ENCODE data around the gene STEAP2.

STEAP2 gene

GRCh38 chr7:90194911-90195809 lies 16.4 kb upstream of the STEAP2 start:
- no peak for DNase-seq

DNA sequence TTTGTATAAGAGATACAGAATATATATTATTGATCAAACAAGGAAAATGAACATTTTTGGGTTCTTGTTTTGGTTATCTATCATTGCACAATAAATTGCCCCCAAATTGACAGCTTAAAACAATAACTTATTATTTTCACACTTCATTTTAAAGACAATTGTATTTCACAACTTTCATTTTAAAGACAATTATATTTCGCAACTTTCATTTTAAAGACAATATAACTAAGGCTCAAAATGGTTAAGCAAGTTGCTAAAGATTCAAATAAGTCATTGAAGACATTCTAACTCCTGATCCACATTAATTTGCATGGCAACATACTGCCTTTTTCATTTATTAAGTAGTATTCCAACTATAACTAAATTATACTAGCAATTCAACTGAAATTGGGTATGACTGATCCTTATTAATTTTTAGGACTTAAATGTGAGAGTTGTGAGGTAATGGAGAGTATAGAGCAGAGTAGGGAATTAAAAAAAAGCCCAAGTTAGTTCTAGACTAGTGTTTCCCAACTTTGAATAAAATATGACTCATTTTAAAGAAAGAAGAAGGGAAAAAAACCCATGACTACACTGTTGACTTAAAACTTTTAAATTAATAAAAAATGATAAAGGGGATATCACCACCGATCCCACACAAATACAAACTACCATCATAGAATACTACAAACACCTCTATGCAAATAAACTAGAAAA lies 9.9 kb upstream of the STEAP2 start:
- no peak for DNase-seq

GRCh38 chr7:90207956-90208355 lies 3.6 kb upstream of the STEAP2 start:
- no peak for DNase-seq

DNA sequence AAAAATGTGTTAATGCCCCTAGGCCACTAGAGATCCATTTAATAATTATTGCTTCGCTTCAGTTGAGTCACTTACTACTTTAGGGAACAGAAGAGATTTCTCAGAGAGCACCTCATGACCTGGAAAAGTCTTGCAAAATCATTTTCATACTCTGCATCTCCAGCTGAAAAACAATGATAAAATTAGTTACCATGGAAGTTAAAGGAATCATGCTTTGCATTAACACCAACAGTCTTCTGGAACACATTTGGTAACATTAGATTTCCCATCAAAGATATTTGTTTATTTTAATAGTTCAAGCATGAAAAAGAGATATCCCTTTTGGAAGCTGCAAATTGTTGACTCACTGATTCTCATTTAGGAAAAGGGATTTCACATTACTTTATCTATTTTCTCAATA lies 1.8 kb upstream of the STEAP2 start:
- peak; percentile 8 for DNase-seq

DNA sequence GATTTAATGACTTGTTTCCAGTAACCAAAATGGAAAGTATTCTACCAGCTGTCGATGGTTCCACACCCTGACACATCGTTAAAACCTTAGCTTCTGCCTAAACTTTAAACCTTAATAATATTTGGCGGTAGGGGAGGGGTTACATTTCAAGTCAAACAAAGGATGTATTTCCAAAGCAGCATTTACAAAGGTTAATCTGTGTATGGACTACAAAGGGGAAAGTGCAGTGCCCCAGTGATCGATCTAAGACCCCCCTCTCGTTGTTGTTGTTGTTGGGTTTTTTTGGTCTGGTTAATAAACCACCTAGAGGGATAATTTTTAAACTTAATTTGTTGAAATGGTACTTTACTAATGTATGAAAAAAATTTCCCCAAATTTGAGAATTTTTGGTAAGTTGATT lies 1.1 kb upstream of the STEAP2 start:
- DNase-seq: no peak

DNA sequence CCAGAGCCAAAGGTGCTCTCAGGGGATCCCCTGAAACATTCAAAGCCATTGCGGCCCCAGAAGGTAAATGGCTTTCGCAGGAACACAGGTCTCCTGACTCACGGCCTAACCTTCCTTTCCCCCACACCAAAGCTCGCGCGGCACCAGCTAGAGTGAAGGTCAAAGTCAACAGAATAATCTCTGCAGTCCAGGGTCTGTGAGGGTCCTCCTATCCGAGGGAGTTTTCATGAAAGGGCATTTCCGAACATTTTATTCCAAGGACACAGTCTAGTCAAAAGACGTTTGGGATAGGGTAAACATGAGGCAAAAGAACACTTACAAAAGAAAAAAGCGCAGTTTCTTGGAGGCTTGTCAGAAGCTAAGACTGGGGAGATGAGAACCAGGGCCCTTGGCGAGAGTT lies 559 bp upstream of the STEAP2 start:
- DNase-seq: no peak

- no peak for DNase-seq
Measured at GRCh38 chr7:90212149-90212495, 582 bp downstream of the STEAP2 start.

- DNase-seq: no peak
Measured at GRCh38 chr7:90213521-90213920, 2.0 kb downstream of the STEAP2 start.

GRCh38 chr7:90216080-90216674 lies 4.6 kb downstream of the STEAP2 start:
- no peak for DNase-seq

DNA sequence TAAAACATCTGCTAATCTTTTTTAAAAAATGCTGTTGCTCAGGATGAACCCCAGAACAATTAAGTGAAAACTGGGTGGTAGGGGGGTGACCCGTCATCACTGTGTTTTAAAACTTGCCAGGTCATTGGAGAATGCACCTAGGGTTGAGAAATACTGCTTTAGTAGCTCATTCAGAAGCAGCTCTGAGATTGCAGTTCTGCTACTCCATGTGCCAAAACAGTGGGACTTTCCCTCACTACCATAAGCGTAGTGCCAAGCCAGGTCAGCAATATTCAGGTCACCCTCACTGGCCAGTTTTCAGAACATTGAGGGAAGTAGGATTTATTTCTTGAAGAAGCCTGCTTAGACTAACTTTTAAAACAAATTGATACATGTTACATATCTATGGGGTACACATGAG lies 5.2 kb downstream of the STEAP2 start:
- DNase-seq: no peak

- DNase-seq: no peak
Measured at GRCh38 chr7:90222390-90222789, 10.8 kb downstream of the STEAP2 start.

GRCh38 chr7:90222811-90223725 lies 11.5 kb downstream of the STEAP2 start:
- peak; percentile 67 for DNase-seq

DNA sequence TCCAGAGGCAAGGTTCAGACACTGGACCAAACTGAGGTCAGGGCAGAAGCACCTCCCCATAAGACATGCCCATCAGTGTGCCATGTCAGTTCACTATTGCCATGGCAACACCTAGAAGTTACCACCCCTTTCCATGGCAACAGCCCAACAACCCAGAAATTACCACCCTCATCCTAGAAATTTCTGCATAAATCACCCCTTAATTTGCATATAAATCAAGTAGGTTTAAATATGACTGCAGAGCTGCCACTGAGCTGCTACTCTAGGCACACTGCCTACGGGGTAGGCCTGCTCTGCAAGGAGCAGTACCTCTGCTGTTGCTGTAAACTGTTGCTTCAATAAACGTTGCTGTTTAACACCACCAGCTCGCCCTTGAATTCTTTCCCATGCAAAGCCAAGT lies 12.7 kb downstream of the STEAP2 start:
- DNase-seq: peak; percentile 10

- DNase-seq: no peak
Measured at GRCh38 chr7:90225181-90225580, 13.6 kb downstream of the STEAP2 start.

DNA sequence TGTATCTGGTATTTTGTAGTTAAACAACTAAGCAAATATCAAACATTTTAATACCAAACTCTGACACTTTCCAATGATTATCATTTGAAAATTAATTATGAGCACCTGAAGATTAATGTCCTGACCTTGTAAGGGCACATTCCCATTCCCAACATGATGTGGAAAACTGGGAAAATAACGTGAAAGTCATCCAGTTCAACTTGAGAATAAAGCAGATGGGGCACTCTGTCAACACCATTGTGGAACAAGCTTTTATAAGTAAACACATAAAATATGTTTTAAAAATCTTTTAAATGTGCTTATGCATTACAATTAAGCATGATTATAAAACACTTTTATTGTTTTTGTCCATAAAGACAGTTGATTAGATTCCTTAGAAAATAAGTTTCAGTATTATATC lies 14.1 kb downstream of the STEAP2 start:
- no peak for DNase-seq

DNA sequence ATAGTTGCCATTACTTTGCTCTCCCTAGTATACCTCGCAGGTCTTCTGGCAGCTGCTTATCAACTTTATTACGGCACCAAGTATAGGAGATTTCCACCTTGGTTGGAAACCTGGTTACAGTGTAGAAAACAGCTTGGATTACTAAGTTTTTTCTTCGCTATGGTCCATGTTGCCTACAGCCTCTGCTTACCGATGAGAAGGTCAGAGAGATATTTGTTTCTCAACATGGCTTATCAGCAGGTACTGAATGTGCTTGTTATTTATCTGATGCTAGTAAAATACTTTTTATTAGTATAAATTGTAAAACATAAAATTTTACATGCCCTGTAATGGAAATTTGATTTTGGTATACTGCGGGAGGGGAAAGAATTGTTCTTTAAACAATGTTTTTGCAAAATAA lies 15.7 kb downstream of the STEAP2 start:
- DNase-seq: no peak

DNA sequence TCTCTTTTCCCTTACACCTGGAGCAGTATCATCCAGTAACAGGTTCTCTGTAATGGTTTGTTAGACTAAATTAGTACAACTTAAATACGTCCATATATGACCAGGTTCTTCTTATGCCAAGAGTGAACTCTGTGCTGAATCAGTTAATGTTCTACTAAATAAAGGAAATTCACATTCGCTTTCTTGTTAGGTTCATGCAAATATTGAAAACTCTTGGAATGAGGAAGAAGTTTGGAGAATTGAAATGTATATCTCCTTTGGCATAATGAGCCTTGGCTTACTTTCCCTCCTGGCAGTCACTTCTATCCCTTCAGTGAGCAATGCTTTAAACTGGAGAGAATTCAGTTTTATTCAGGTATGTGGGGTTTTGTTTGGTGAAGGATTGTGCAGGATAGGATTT lies 18.1 kb downstream of the STEAP2 start:
- DNase-seq: no peak

- DNase-seq: no peak
Measured at GRCh38 chr7:90230834-90231233, 19.3 kb downstream of the STEAP2 start.

DNA sequence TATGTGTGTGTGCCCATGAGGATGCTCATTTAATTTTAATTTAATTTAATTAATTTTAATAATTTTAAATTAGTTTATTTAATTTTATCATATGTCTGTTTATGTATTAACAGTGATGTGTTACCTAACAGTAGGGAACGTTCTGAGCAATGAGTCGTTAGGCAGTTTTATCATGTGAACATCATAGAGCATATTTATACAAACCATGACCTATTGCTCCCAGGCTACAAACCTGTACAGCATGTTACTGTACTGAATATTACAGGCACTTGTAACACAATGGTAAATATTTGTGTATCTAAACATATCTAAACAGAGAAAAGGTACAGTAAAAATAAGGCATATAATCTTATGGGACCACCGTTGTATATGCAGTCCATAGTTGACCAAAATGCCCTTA lies 19.8 kb downstream of the STEAP2 start:
- DNase-seq: peak; percentile 27

DNA sequence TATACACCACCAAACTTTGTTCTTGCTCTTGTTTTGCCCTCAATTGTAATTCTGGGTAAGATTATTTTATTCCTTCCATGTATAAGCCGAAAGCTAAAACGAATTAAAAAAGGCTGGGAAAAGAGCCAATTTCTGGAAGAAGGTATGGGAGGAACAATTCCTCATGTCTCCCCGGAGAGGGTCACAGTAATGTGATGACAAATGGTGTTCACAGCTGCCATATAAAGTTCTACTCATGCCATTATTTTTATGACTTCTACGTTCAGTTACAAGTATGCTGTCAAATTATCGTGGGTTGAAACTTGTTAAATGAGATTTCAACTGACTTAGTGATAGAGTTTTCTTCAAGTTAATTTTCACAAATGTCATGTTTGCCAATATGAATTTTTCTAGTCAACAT lies 20.9 kb downstream of the STEAP2 start:
- no peak for DNase-seq

GRCh38 chr7:90233569-90233968 lies 22.0 kb downstream of the STEAP2 start:
- DNase-seq: no peak

DNA sequence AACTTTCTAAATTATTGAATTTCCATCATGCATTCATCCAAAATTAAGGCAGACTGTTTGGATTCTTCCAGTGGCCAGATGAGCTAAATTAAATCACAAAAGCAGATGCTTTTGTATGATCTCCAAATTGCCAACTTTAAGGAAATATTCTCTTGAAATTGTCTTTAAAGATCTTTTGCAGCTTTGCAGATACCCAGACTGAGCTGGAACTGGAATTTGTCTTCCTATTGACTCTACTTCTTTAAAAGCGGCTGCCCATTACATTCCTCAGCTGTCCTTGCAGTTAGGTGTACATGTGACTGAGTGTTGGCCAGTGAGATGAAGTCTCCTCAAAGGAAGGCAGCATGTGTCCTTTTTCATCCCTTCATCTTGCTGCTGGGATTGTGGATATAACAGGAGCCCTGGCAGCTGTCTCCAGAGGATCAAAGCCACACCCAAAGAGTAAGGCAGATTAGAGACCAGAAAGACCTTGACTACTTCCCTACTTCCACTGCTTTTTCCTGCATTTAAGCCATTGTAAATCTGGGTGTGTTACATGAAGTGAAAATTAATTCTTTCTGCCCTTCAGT lies 25.3 kb downstream of the STEAP2 start:
- DNase-seq: no peak

DNA sequence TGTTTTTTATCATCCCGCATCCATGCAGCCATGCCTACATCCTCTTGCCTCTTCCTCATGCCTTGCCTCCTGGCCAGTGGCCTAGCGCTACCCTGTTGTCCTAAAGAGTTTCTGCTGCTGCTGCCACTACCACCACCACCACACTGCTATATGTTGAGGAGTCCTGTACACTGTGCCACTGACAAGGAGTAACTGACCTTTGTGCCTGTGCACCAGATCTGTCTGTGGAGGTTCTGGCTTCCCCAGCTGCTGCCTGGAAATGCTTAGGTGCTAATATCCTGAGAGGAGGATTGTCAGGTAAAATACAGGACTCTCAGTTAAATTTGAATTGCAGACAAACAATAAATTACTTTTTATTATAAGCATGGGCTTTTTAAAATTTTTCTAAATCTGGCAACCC lies 26.5 kb downstream of the STEAP2 start:
- DNase-seq: no peak
